ENCODE results near the gene HMX2.

The HMX2 gene

GRCh38 chr10:123147635-123148413 lies at the start of gene HMX2:
Gene HMX2, plus strand, starts transcription at chr10:123148136. Its CDS starts 243 bp downstream, at chr10:123148379.
- DNase-seq = peak; percentile 67

GRCh38 chr10:123100030-123100762 lies 47.7 kb upstream of the HMX2 start:
- no peak for DNase-seq

- no peak for DNase-seq
Measured at GRCh38 chr10:123101872-123102271, 46.1 kb upstream of the HMX2 start.

GRCh38 chr10:123102673-123103072 lies 45.3 kb upstream of the HMX2 start:
- no peak for DNase-seq

GRCh38 chr10:123103944-123104343 lies 44.0 kb upstream of the HMX2 start:
- DNase-seq = no peak

- no peak for DNase-seq
Measured at GRCh38 chr10:123109466-123109865, 38.5 kb upstream of the HMX2 start.

- no peak for DNase-seq
Measured at GRCh38 chr10:123117644-123118417, 30.1 kb upstream of the HMX2 start.

- DNase-seq = no peak
Measured at GRCh38 chr10:123119081-123119480, 28.9 kb upstream of the HMX2 start.

- no peak for DNase-seq
Measured at GRCh38 chr10:123126246-123126645, 21.7 kb upstream of the HMX2 start.

- DNase-seq = no peak
Measured at GRCh38 chr10:123129618-123130271, 18.2 kb upstream of the HMX2 start.

- DNase-seq = peak; percentile 94
Measured at GRCh38 chr10:123132576-123133477, 15.1 kb upstream of the HMX2 start.

- no peak for DNase-seq
Measured at GRCh38 chr10:123133541-123134342, 14.2 kb upstream of the HMX2 start.

- peak; percentile 33 for DNase-seq
Measured at GRCh38 chr10:123134343-123134914, 13.5 kb upstream of the HMX2 start.

GRCh38 chr10:123134915-123135414 lies 13.0 kb upstream of the HMX2 start:
- DNase-seq = no peak

GRCh38 chr10:123135415-123136141 lies 12.4 kb upstream of the HMX2 start, which contains the start of gene HMX3:
Gene HMX3, plus strand, starts transcription at chr10:123135970. Its CDS starts 81 bp downstream, at chr10:123136051.
- peak; percentile 59 for DNase-seq

GRCh38 chr10:123136221-123136805 lies 11.6 kb upstream of the HMX2 start:
- DNase-seq = no peak

GRCh38 chr10:123136806-123137642 lies 10.9 kb upstream of the HMX2 start:
- DNase-seq = peak; percentile 44

- DNase-seq = no peak
Measured at GRCh38 chr10:123139165-123139520, 8.8 kb upstream of the HMX2 start.
